Neural crest cell (in vitro differentiated cells): ENCODE data around the gene SLC17A9. TPM values are rescaled to one million over a fixed set of nuclear protein-coding genes. Genes with fewer than 3 reads are reported as not detected.

Experiments used
- DNase-seq: peaks from one replicate; pipeline ENCODE4 v3.0.0; 2021; ENCODE audit warnings: low read depth, mixed read lengths, low spot score
- H3K27ac Mint-ChIP-seq: one replicate; pipeline ENCODE4 v1.8.0; 2021; ENCODE audit warnings: mild to moderate bottlenecking, mixed read lengths; ENCODE audit not compliant: unreplicated experiment
- H3K27me3 Mint-ChIP-seq: 2 replicates; pipeline ENCODE4 v1.8.0; 2021; ENCODE audit warnings: low read depth, mild to moderate bottlenecking, mixed read lengths
- H3K36me3 Mint-ChIP-seq: 2 replicates; pipeline ENCODE4 v1.8.0; 2021; ENCODE audit warnings: low read depth, mild to moderate bottlenecking, mixed read lengths
- H3K4me1 Mint-ChIP-seq: 2 replicates; pipeline ENCODE4 v1.8.0; 2021; ENCODE audit warnings: mixed read lengths
- H3K4me3 Mint-ChIP-seq: one replicate; pipeline ENCODE4 v1.8.0; 2021; ENCODE audit warnings: mild to moderate bottlenecking, mixed read lengths
- H3K9me3 Mint-ChIP-seq: 2 replicates; pipeline ENCODE4 v1.8.0; 2021; ENCODE audit warnings: mixed read lengths
- CTCF ChIP-seq: fragments of 200-600 bp; sonication (generic); conservative IDR thresholded peaks from 2 replicates; pipeline ENCODE4 v1.5.0; 2021; ENCODE audit warnings: antibody characterized with exemption, mild to moderate bottlenecking
- total RNA-seq: library from RNA; stranded (reverse); gene quantifications from 2 replicates; pipeline ENCODE4 v1.2.1, GENCODE V29; 2021

SLC17A9 gene
- total RNA-seq, 1 donor from 2014 or later = 1.2 TPM

GRCh38 chr20:62987114-62987513, 34.6 kb downstream of the SLC17A9 start:
- H3K4me3 Mint-ChIP-seq = no peak overlapping the region
- peaks cover 19% of the 10 kb centered on the region for H3K4me1 Mint-ChIP-seq
- no peaks in the 10 kb centered on the region for H3K36me3 Mint-ChIP-seq
- H3K9me3 Mint-ChIP-seq = no peaks in the 10 kb centered on the region
- no peak for DNase-seq
- peaks cover 18% of the 10 kb centered on the region for H3K27me3 Mint-ChIP-seq
- TF ChIP-seq CTCF = no peak
- H3K27ac Mint-ChIP-seq = no peak overlapping the region

GRCh38 chr20:62989201-62989601, 36.7 kb downstream of the SLC17A9 start:
- no peaks in the 10 kb centered on the region for H3K9me3 Mint-ChIP-seq
- peaks cover 9% of the 10 kb centered on the region for H3K4me1 Mint-ChIP-seq
- H3K36me3 Mint-ChIP-seq = no peaks in the 10 kb centered on the region
- H3K27me3 Mint-ChIP-seq = peaks cover 19% of the 10 kb centered on the region
- no peak overlapping the region for H3K27ac Mint-ChIP-seq
- no peak for DNase-seq
- no peak overlapping the region for H3K4me3 Mint-ChIP-seq
- no peak for TF ChIP-seq CTCF

- DNase-seq = no peak
- Mint-ChIP-seq H3K27me3 (peaks cover 20% of the 10 kb centered on the region), H3K4me1 (no peaks in the 10 kb centered on the region), H3K36me3 (no peaks in the 10 kb centered on the region), H3K27ac (no peak overlapping the region), H3K4me3 (no peak overlapping the region), H3K9me3 (no peaks in the 10 kb centered on the region)
- TF ChIP-seq CTCF = no peak
These were observed 37.9 kb downstream of the SLC17A9 start for GRCh38 chr20:62990306-62990825.

- no peak for TF ChIP-seq CTCF
- H3K4me1 Mint-ChIP-seq = no peaks in the 10 kb centered on the region
- H3K36me3 Mint-ChIP-seq = no peaks in the 10 kb centered on the region
- DNase-seq = no peak
- H3K27ac Mint-ChIP-seq = no peak overlapping the region
- no peak overlapping the region for H3K4me3 Mint-ChIP-seq
- H3K27me3 Mint-ChIP-seq = peaks cover 23% of the 10 kb centered on the region
- no peaks in the 10 kb centered on the region for H3K9me3 Mint-ChIP-seq
These were observed 38.8 kb downstream of the SLC17A9 start for GRCh38 chr20:62991196-62991807.

- Mint-ChIP-seq H3K36me3 (no peaks in the 10 kb centered on the region), H3K27ac (no peak overlapping the region), H3K9me3 (no peaks in the 10 kb centered on the region), H3K27me3 (peaks cover 25% of the 10 kb centered on the region), H3K4me3 (no peak overlapping the region), H3K4me1 (no peaks in the 10 kb centered on the region)
- no peak for DNase-seq
- no peak for TF ChIP-seq CTCF
These were observed 39.4 kb downstream of the SLC17A9 start for GRCh38 chr20:62991863-62992262.
